ENCODE data around the gene ABCE1. TPM values are rescaled to one million over a fixed set of nuclear protein-coding genes. Genes with fewer than 3 reads are reported as not detected.

The ABCE1 gene
- total and polyA plus RNA-seq, 10 of the 15 experiments (the other 5 are each of a cell fraction or from before 2014, with no cell fraction given), result 75.9 to 172 (median 134) TPM

- TF ChIP-seq, protein P1, sequence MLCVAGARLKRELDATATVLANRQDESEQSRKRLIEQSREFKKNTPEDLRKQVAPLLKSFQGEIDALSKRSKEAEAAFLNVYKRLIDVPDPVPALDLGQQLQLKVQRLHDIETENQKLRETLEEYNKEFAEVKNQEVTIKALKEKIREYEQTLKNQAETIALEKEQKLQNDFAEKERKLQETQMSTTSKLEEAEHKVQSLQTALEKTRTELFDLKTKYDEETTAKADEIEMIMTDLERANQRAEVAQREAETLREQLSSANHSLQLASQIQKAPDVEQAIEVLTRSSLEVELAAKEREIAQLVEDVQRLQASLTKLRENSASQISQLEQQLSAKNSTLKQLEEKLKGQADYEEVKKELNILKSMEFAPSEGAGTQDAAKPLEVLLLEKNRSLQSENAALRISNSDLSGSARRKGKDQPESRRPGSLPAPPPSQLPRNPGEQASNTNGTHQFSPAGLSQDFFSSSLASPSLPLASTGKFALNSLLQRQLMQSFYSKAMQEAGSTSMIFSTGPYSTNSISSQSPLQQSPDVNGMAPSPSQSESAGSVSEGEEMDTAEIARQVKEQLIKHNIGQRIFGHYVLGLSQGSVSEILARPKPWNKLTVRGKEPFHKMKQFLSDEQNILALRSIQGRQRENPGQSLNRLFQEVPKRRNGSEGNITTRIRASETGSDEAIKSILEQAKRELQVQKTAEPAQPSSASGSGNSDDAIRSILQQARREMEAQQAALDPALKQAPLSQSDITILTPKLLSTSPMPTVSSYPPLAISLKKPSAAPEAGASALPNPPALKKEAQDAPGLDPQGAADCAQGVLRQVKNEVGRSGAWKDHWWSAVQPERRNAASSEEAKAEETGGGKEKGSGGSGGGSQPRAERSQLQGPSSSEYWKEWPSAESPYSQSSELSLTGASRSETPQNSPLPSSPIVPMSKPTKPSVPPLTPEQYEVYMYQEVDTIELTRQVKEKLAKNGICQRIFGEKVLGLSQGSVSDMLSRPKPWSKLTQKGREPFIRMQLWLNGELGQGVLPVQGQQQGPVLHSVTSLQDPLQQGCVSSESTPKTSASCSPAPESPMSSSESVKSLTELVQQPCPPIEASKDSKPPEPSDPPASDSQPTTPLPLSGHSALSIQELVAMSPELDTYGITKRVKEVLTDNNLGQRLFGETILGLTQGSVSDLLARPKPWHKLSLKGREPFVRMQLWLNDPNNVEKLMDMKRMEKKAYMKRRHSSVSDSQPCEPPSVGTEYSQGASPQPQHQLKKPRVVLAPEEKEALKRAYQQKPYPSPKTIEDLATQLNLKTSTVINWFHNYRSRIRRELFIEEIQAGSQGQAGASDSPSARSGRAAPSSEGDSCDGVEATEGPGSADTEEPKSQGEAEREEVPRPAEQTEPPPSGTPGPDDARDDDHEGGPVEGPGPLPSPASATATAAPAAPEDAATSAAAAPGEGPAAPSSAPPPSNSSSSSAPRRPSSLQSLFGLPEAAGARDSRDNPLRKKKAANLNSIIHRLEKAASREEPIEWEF (IDR thresholded peaks at IDR 0.05; ENCODE audit: insufficient replicate concordance, low read depth, low read length), result peak; percentile 63
- TF ChIP-seq JUNB (IDR thresholded peaks at IDR 0.05) (no peak), DPF2 (IDR thresholded peaks at IDR 0.05) (0 out of 2 replicates have a peak, but pooled peaks have one; percentile 13), CHD4 (IDR thresholded peaks at IDR 0.05) (no peak), RAD21 (IDR thresholded peaks at IDR 0.05; ENCODE audit: insufficient read depth, low read depth, low read length) (no peak), SMC3 (IDR thresholded peaks at IDR 0.05; ENCODE audit: borderline replicate concordance, low read length) (no peak), SIN3A (IDR thresholded peaks at IDR 0.05; ENCODE audit: low read depth, low read length) (0 out of 2 replicates have a peak, but pooled peaks have one; percentile 50), SPI1 (IDR thresholded peaks at IDR 0.05; ENCODE audit: borderline replicate concordance, insufficient read depth, low read depth, low read length) (peak; percentile 89), KDM1A (IDR thresholded peaks at IDR 0.05; ENCODE audit: borderline replicate concordance) (no peak), JUND (IDR thresholded peaks at IDR 0.05; ENCODE audit: low read depth, low read length) (no peak), MTA2 (IDR thresholded peaks at IDR 0.05; ENCODE audit: low read depth) (peak; percentile 58), ZBTB4 (CRISPR knock-in tag; IDR thresholded peaks at IDR 0.05) (no peak), CBX3 (IDR thresholded peaks at IDR 0.05; ENCODE audit: borderline replicate concordance, low read depth) (no peak), HDGF (IDR thresholded peaks at IDR 0.05) (no peak)
- TF ChIP-seq, protein P2, sequence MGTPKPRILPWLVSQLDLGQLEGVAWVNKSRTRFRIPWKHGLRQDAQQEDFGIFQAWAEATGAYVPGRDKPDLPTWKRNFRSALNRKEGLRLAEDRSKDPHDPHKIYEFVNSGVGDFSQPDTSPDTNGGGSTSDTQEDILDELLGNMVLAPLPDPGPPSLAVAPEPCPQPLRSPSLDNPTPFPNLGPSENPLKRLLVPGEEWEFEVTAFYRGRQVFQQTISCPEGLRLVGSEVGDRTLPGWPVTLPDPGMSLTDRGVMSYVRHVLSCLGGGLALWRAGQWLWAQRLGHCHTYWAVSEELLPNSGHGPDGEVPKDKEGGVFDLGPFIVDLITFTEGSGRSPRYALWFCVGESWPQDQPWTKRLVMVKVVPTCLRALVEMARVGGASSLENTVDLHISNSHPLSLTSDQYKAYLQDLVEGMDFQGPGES (IDR thresholded peaks at IDR 0.05), result no peak
- TF ChIP-seq, protein P3, sequence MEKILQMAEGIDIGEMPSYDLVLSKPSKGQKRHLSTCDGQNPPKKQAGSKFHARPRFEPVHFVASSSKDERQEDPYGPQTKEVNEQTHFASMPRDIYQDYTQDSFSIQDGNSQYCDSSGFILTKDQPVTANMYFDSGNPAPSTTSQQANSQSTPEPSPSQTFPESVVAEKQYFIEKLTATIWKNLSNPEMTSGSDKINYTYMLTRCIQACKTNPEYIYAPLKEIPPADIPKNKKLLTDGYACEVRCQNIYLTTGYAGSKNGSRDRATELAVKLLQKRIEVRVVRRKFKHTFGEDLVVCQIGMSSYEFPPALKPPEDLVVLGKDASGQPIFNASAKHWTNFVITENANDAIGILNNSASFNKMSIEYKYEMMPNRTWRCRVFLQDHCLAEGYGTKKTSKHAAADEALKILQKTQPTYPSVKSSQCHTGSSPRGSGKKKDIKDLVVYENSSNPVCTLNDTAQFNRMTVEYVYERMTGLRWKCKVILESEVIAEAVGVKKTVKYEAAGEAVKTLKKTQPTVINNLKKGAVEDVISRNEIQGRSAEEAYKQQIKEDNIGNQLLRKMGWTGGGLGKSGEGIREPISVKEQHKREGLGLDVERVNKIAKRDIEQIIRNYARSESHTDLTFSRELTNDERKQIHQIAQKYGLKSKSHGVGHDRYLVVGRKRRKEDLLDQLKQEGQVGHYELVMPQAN (conservative IDR thresholded peaks at IDR 0.05), result 0 out of 2 replicates have a peak, but pooled peaks have one; percentile 25
These were observed 1.5 kb downstream of the ABCE1 start (continued) for GRCh38 chr4:145099653-145100052.

All from GM12878 (cell line).